Transverse colon (tissue), 3 donors: Measurements from ENCODE around the gene PLB1.

Experiments
- CTCF ChIP-seq, 5 experiments: fragments of 200-600 bp in 3 of 5; fragments of 450-650 bp in 2 of 5; sonication (generic) in 3 of 5; IDR thresholded peaks; 1 replicate in 2 of 5; 2 replicates in 3 of 5; pipeline ENCODE4 v1.5.1; 2016 to 2017; ENCODE audit warnings: antibody characterized with exemption in 5 of 5, inconsistent platforms in 3 of 5, mild to moderate bottlenecking in 2 of 5, moderate library complexity in 1 of 5
- EP300 ChIP-seq: sonication (generic); formaldehyde crosslinking; IDR thresholded peaks from one replicate; pipeline ENCODE4 v1.6.1; 2017; ENCODE audit warnings: antibody characterized with exemption, low read depth
- POLR2A ChIP-seq: fragments of 450-650 bp; IDR thresholded peaks from one replicate; pipeline ENCODE4 v1.6.1; 2016; ENCODE audit warnings: antibody characterized with exemption, mild to moderate bottlenecking, moderate library complexity

GRCh38 chr2:28674713-28675068 is 178.8 kb downstream of the PLB1 start:
- TF ChIP-seq CTCF (IDR thresholded peaks at IDR 0.05), result no peak
- TF ChIP-seq POLR2A, result no peak
- TF ChIP-seq EP300, result no peak
